CD14-positive monocyte (primary cell): Measurements from ENCODE around the gene KRT79. TPM values are rescaled to one million over a fixed set of nuclear protein-coding genes. Genes with fewer than 3 reads are reported as not detected.

ENCODE experiments used
- DNase-seq, 3 donors: peaks; one replicate each; pipeline ENCODE4 v3.0.0-alpha.2; 2011 to 2022
- H2AFZ ChIP-seq: 2 replicates; pipeline ENCODE4 v1.6.0; 2012; ENCODE audit warnings: mild to moderate bottlenecking, low read depth, low read length, inconsistent platforms; ENCODE audit not compliant: insufficient read depth, poor library complexity, severe bottlenecking
- H3K27ac ChIP-seq, 2 donors: 1 replicate in 1 of 2; 2 replicates in 1 of 2; pipeline ENCODE4 v1.5.1; 2012 to 2013; ENCODE audit warnings: low read length in 2 of 2, control low read depth in 1 of 2, inconsistent platforms in 1 of 2, low read depth in 1 of 2, mild to moderate bottlenecking in 1 of 2
- H3K27me3 ChIP-seq, 2 donors: one replicate each; pipeline versions ENCODE4 v1.6.0 to v1.6.1; 2011 to 2013; ENCODE audit warnings: low read length in 2 of 2; ENCODE audit not compliant: control insufficient read depth in 2 of 2, insufficient read depth in 2 of 2
- H3K36me3 ChIP-seq, 2 donors: replicated peaks in 1 of 2; 1 replicate in 1 of 2; 2 replicates in 1 of 2; pipeline versions ENCODE4 v1.5.1 to v1.6.1; 2012 to 2013; ENCODE audit warnings: low read length in 2 of 2, control low read depth in 1 of 2, inconsistent platforms in 1 of 2, mild to moderate bottlenecking in 1 of 2; ENCODE audit not compliant: insufficient read depth in 2 of 2, control insufficient read depth in 1 of 2
- H3K4me1 ChIP-seq, 2 donors: 1 replicate in 1 of 2; 2 replicates in 1 of 2; pipeline versions ENCODE4 v1.5.1 to v1.6.1; 2012 to 2013; ENCODE audit warnings: low read length in 2 of 2, control low read depth in 1 of 2, inconsistent platforms in 1 of 2, mild to moderate bottlenecking in 1 of 2, moderate library complexity in 1 of 2; ENCODE audit not compliant: insufficient read depth in 2 of 2, control insufficient read depth in 1 of 2
- H3K4me2 ChIP-seq: replicated peaks from 2 replicates; pipeline ENCODE3; 2012; ENCODE audit warnings: low read length, moderate library complexity, mild to moderate bottlenecking; ENCODE audit not compliant: poor library complexity, severe bottlenecking; ENCODE audit errors: extremely low read depth
- H3K4me3 ChIP-seq, 3 experiments: fragments of 200-600 bp in 1 of 3; sonication (generic) in 1 of 3; replicated peaks in 1 of 3; 1 replicate in 2 of 3; 2 replicates in 1 of 3; pipeline ENCODE4 v1.5.1; 2011 to 2013; ENCODE audit warnings: low read length in 3 of 3, mild to moderate bottlenecking in 3 of 3, control low read depth in 2 of 3, low read depth in 2 of 3, inconsistent platforms in 1 of 3, moderate library complexity in 1 of 3
- H3K79me2 ChIP-seq: 2 replicates; pipeline ENCODE4 v1.6.0; 2012; ENCODE audit warnings: mild to moderate bottlenecking, control low read depth, inconsistent platforms, low read length, moderate library complexity; ENCODE audit not compliant: insufficient read depth
- H3K9ac ChIP-seq: 2 replicates; pipeline ENCODE4 v1.6.0; 2017; ENCODE audit warnings: low read length, mild to moderate bottlenecking; ENCODE audit not compliant: insufficient read depth, poor library complexity, severe bottlenecking
- H3K9me3 ChIP-seq, 2 donors: replicated peaks in 1 of 2; 1 replicate in 1 of 2; 2 replicates in 1 of 2; pipeline versions ENCODE4 v1.5.1 to v1.6.1; 2012 to 2013; ENCODE audit warnings: low read length in 2 of 2, control low read depth in 1 of 2; ENCODE audit not compliant: control insufficient read depth in 1 of 2, insufficient read depth in 1 of 2
- H4K20me1 ChIP-seq: 2 replicates; pipeline ENCODE4 v1.6.0; 2012; ENCODE audit warnings: mild to moderate bottlenecking, low read length, control low read depth, moderate library complexity; ENCODE audit not compliant: insufficient read depth
- H3K27ac Mint-ChIP-seq, 7 donors: one replicate each; pipeline ENCODE4 v1.8.0; 2020; ENCODE audit warnings: mild to moderate bottlenecking in 7 of 7, mixed read lengths in 7 of 7, moderate library complexity in 6 of 7, inconsistent platforms in 2 of 7
- H3K27me3 Mint-ChIP-seq, 3 donors: one replicate each; pipeline ENCODE4 v1.8.0; 2021 to 2022; ENCODE audit warnings: low read depth in 3 of 3, mild to moderate bottlenecking in 3 of 3, mixed read lengths in 3 of 3, moderate library complexity in 3 of 3, inconsistent platforms in 1 of 3
- H3K36me3 Mint-ChIP-seq, 2 donors: one replicate each; pipeline ENCODE4 v1.8.0; 2020; ENCODE audit warnings: mixed read lengths in 2 of 2, inconsistent platforms in 1 of 2, mild to moderate bottlenecking in 1 of 2
- H3K4me1 Mint-ChIP-seq: one replicate; pipeline ENCODE4 v1.8.0; 2020; ENCODE audit warnings: mild to moderate bottlenecking, mixed read lengths
- H3K4me3 Mint-ChIP-seq, 2 donors: one replicate each; pipeline ENCODE4 v1.8.0; 2020; ENCODE audit warnings: mild to moderate bottlenecking in 2 of 2, mixed read lengths in 2 of 2, moderate library complexity in 1 of 2
- H3K9me3 Mint-ChIP-seq, 7 donors: one replicate each; pipeline ENCODE4 v1.8.0; 2020 to 2022; ENCODE audit warnings: mixed read lengths in 7 of 7, mild to moderate bottlenecking in 6 of 7, moderate library complexity in 6 of 7, inconsistent platforms in 2 of 7
- WGBS: methylation state at CpG from one replicate; pipeline ENCODE4 v1.1.5; 2013; ENCODE audit warnings: missing lambda C conversion rate; ENCODE audit not compliant: insufficient coverage; 5-methylcytosine and 5-hydroxymethylcytosine counted together
- intact Hi-C, 2 donors: fragments of 100-400 bp; cut with micrococcal nuclease; formaldehyde crosslinking; loops; one replicate each; pipeline versions ENCODE4 v1.15.0 to v1.15.1; 2023
- polyA plus RNA-seq, 3 donors: library from polyadenylated mRNA; depleted of rRNA in 1 of 3; unstranded in 2 of 3; stranded (reverse) in 1 of 3; fragments of 300-500 nt in 2 of 3; fragments of >200 nt in 1 of 3; fragmentation: Illumina TruSeq in 2 of 3; gene quantifications; 1 replicate in 2 of 3; 2 replicates in 1 of 3; pipeline ENCODE4 v1.2.3, GENCODE V29; 2012 to 2021
- TF ChIP-seq, protein P1 (sequence below): fragments of 200-600 bp; IDR thresholded peaks from one replicate; pipeline ENCODE4 v1.8.0; 2022; ENCODE audit warnings: antibody characterized with exemption, mild to moderate bottlenecking

Gene KRT79
- polyA plus RNA-seq, 3 donors: not detected

DNA sequence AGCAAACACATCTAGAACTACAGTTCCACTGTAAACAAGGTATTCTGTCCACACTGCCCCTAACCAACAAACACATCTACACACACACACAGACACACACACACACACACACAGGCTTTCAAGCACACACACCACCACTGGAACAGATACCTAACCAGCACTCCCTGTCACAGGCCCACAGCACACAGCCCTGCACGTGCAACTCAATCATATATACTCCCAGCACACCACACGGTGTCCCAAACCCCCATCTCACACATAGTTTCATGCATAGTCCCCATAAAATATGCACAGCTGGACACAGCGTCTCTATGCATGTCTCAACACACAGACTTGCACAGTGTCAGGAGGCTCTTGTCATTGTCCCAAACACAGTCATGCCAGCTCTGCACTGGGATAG is 43.1 kb upstream of the KRT79 start:
- Histone ChIP-seq H3K4me3 (no peak overlapping the region), H3K4me1 (peaks cover 25 to 37% of the 10 kb centered on the region in 2 donors), H4K20me1 (no peaks in the 10 kb centered on the region), H3K27ac (no peak overlapping the region), H3K4me2 (no peak overlapping the region), H3K27me3 (no peaks in the 10 kb centered on the region), H3K36me3 (no peaks in the 10 kb centered on the region), H3K79me2 (no peaks in the 10 kb centered on the region), H3K9ac (no peak overlapping the region), H3K9me3 (no peaks in the 10 kb centered on the region), H2AFZ (no peak overlapping the region)
- no peak overlapping the region for H3K4me3 Mint-ChIP-seq
- H3K27me3 Mint-ChIP-seq: peaks cover 2 to 26% (median 8%) of the 10 kb centered on the region in 3 donors
- no peaks in the 10 kb centered on the region for H3K9me3 Mint-ChIP-seq
- intact Hi-C loops: loop anchor here (5.0 to 10.0 kb wide), 3 partner anchors 295 to 722 kb away; no protein-coding TSS in a partner anchor
- H3K36me3 Mint-ChIP-seq: peaks cover 0 to 2% of the 10 kb centered on the region in 2 donors
- peak overlapping the region in 1 of 7 donors; percentile 50 for H3K27ac Mint-ChIP-seq
- H3K4me1 Mint-ChIP-seq: peaks cover 33% of the 10 kb centered on the region
- TF ChIP-seq, protein P1, sequence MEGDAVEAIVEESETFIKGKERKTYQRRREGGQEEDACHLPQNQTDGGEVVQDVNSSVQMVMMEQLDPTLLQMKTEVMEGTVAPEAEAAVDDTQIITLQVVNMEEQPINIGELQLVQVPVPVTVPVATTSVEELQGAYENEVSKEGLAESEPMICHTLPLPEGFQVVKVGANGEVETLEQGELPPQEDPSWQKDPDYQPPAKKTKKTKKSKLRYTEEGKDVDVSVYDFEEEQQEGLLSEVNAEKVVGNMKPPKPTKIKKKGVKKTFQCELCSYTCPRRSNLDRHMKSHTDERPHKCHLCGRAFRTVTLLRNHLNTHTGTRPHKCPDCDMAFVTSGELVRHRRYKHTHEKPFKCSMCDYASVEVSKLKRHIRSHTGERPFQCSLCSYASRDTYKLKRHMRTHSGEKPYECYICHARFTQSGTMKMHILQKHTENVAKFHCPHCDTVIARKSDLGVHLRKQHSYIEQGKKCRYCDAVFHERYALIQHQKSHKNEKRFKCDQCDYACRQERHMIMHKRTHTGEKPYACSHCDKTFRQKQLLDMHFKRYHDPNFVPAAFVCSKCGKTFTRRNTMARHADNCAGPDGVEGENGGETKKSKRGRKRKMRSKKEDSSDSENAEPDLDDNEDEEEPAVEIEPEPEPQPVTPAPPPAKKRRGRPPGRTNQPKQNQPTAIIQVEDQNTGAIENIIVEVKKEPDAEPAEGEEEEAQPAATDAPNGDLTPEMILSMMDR: no peak
- 96% methylated on average over 3 of the region's 3 CpGs for WGBS
- no peak for DNase-seq

DNA sequence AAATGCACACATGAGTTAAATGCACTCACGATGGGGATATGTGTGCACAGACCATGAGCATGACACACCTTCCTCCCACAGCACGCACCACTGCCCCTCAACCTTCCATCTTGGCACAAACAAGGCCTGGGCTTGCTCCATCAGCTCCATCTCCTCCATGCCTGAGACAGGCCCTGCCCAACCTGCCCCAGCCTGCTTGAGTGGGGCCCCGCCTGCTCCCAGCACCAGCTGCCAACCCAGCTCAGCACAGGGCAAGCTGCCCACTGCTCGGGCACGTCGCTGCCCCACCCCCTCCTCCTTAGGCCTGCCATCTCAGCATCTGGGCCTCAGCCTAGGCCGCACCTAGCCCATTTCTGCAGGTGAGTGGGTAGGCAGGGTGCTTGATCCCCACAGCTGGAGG is 42.3 kb upstream of the KRT79 start:
- H3K4me3 ChIP-seq: no peak overlapping the region
- TF ChIP-seq, protein P1: no peak
- H3K9me3 Mint-ChIP-seq: no peaks in the 10 kb centered on the region
- H2AFZ ChIP-seq: no peak overlapping the region
- 100% methylated on average over 2 of the region's 7 CpGs for WGBS
- no peak overlapping the region for H3K4me2 ChIP-seq
- peaks cover 25 to 44% of the 10 kb centered on the region in 2 donors for H3K4me1 ChIP-seq
- no peak overlapping the region for H3K27ac Mint-ChIP-seq
- intact Hi-C loops: loop anchor here (5.0 to 10.0 kb wide), 3 partner anchors 294 to 722 kb away; no protein-coding TSS in a partner anchor
- H4K20me1 ChIP-seq: no peaks in the 10 kb centered on the region
- no peaks in the 10 kb centered on the region for H3K9me3 ChIP-seq
- H3K27ac ChIP-seq: no peak overlapping the region
- DNase-seq: no peak
- H3K4me1 Mint-ChIP-seq: peaks cover 40% of the 10 kb centered on the region
- H3K27me3 Mint-ChIP-seq: peaks cover 4 to 29% (median 13%) of the 10 kb centered on the region in 3 donors
- peaks cover 0 to 2% of the 10 kb centered on the region in 2 donors for H3K36me3 Mint-ChIP-seq
- H3K4me3 Mint-ChIP-seq: no peak overlapping the region
- H3K36me3 ChIP-seq: no peaks in the 10 kb centered on the region
- H3K9ac ChIP-seq: no peak overlapping the region
- no peaks in the 10 kb centered on the region for H3K27me3 ChIP-seq
- H3K79me2 ChIP-seq: no peaks in the 10 kb centered on the region
